HCT116 (cell line): ENCODE measurements around the gene TOMM40. TPM values are rescaled to one million over a fixed set of nuclear protein-coding genes. Genes with fewer than 3 reads are reported as not detected.

Source experiments
- ATAC-seq: fragments of 200-7000 bp; cut with Tn5 transposase; 2 replicates; pipeline ENCODE4 v1.9.1; 2020; ENCODE audit warnings: mild to moderate bottlenecking, moderate library complexity
- BruUV-seq: library from RNA; stranded (reverse); fragments of 400-500 nt; replicated peaks from 2 replicates; lab custom pipeline; 2021; lab: Mats Ljungman, UMichigan
- CTCF ChIA-PET: fragments of 300-600 bp; sonication (Branson Sonifier 250); formaldehyde crosslinking; loops from one replicate; lab custom pipeline; 2021; ENCODE audit warnings: antibody characterized with exemption; lab: Charles Lee
- POLR2A ChIA-PET: fragments of 300-600, 350-600 bp; sonication (Branson Sonifier 250); formaldehyde crosslinking; loops from one replicate; lab custom pipeline; 2021; ENCODE audit warnings: antibody characterized with exemption; lab: Charles Lee
- RAD21 ChIA-PET, 2 experiments: fragments of 300-600 bp; sonication (Branson Sonifier 250); formaldehyde crosslinking; loops; one replicate each; lab custom pipeline; 2023; ENCODE audit warnings: low total read pairs in 2 of 2; ENCODE audit not compliant: uncharacterized antibody in 2 of 2, unreplicated experiment in 2 of 2, low non-redundant PET in 1 of 2; lab: Charles Lee
- DNase-seq: peaks from one replicate; pipeline ENCODE4 v3.0.0-alpha.2; 2010; ENCODE audit warnings: low read depth, low spot score
- H2AFZ ChIP-seq: fragments of 200-600 bp; shearing (Covaris generic), sonication (generic); 2 replicates; pipeline ENCODE4 v1.6.1; 2017; ENCODE audit warnings: low read depth, mixed run types, mixed read lengths, antibody characterized with exemption, low read length; ENCODE audit not compliant: poor library complexity, severe bottlenecking
- H3K27ac ChIP-seq: 2 replicates; pipeline ENCODE4 v1.5.1; 2012; ENCODE audit warnings: low read depth, low read length
- H3K27me3 ChIP-seq: fragments of 200-600 bp; sonication (generic); 2 replicates; pipeline ENCODE4 v1.6.1; 2016; ENCODE audit warnings: mixed run types, low read length, mixed read lengths; ENCODE audit not compliant: insufficient read depth
- H3K36me3 ChIP-seq, 2 experiments: fragments of 200-500 bp in 1 of 2; fragments of 200-600 bp in 1 of 2; sonication (Bioruptor generic) in 1 of 2; sonication (generic) in 1 of 2; 2 replicates each; pipeline versions ENCODE4 v1.5.1 to v1.6.1; 2014 to 2016; ENCODE audit warnings: low read length in 2 of 2, inconsistent platforms in 1 of 2, mixed read lengths in 1 of 2, mixed run types in 1 of 2; ENCODE audit not compliant: insufficient read depth in 2 of 2, control insufficient read depth in 1 of 2
- H3K4me1 ChIP-seq, 2 experiments: fragments of 200-600 bp in 1 of 2; sonication (generic) in 1 of 2; 2 replicates each; pipeline versions ENCODE4 v1.5.1 to v1.6.1; 2012 to 2017; ENCODE audit warnings: low read length in 2 of 2, inconsistent platforms in 1 of 2, mild to moderate bottlenecking in 1 of 2, mixed read lengths in 1 of 2, mixed run types in 1 of 2, moderate library complexity in 1 of 2; ENCODE audit not compliant: insufficient read depth in 2 of 2, control insufficient read depth in 1 of 2
- H3K4me2 ChIP-seq: fragments of 200-600 bp; sonication (generic); 2 replicates; pipeline ENCODE4 v1.6.1; 2017; ENCODE audit warnings: mixed run types, low read length, mixed read lengths
- H3K4me3 ChIP-seq, 2 experiments: fragments of 200-600 bp in 1 of 2; sonication (generic) in 1 of 2; replicated peaks in 1 of 2; 2 replicates each; pipeline ENCODE4 v1.5.1; 2011 to 2016; ENCODE audit warnings: low read length in 2 of 2, control low read depth in 1 of 2, low read depth in 1 of 2, mild to moderate bottlenecking in 1 of 2, mixed read lengths in 1 of 2, mixed run types in 1 of 2
- H3K79me2 ChIP-seq: fragments of 200-600 bp; sonication (generic); 2 replicates; pipeline ENCODE4 v1.6.1; 2017; ENCODE audit warnings: mild to moderate bottlenecking, mixed run types, low read length, moderate library complexity, mixed read lengths; ENCODE audit not compliant: insufficient read depth
- H3K9ac ChIP-seq: fragments of 200-600 bp; sonication (generic); 2 replicates; pipeline ENCODE4 v1.6.1; 2016; ENCODE audit warnings: low read length, mixed read lengths
- H3K9me2 ChIP-seq: fragments of 200-600 bp; sonication (generic), shearing (Covaris generic); 2 replicates; pipeline ENCODE4 v1.6.1; 2017; ENCODE audit warnings: mixed run types, mild to moderate bottlenecking, moderate library complexity; ENCODE audit not compliant: insufficient read depth
- H3K9me3 ChIP-seq, 2 experiments: fragments of 200-500 bp in 1 of 2; fragments of 200-600 bp in 1 of 2; sonication (Bioruptor generic) in 1 of 2; sonication (generic) in 1 of 2; 2 replicates each; pipeline ENCODE4 v1.6.1; 2014 to 2017; ENCODE audit warnings: low read length in 2 of 2, mixed read lengths in 2 of 2, inconsistent platforms in 1 of 2, low read depth in 1 of 2, mild to moderate bottlenecking in 1 of 2, mixed run types in 1 of 2, moderate library complexity in 1 of 2; ENCODE audit not compliant: control insufficient read depth in 1 of 2, insufficient read depth in 1 of 2
- H4K20me1 ChIP-seq: fragments of 200-600 bp; sonication (generic), shearing (Covaris generic); 2 replicates; pipeline ENCODE4 v1.6.1; 2017; ENCODE audit warnings: mixed run types, mild to moderate bottlenecking, moderate library complexity; ENCODE audit not compliant: insufficient read depth
- CBX3 ChIP-seq: IDR thresholded peaks from 2 replicates; pipeline ENCODE4 v1.6.1; 2012; ENCODE audit warnings: low read depth
- ELF1 ChIP-seq: IDR thresholded peaks from 2 replicates; pipeline ENCODE4 v1.6.1; 2012; ENCODE audit warnings: low read depth, borderline replicate concordance
- POLR2AphosphoS5 ChIP-seq: IDR thresholded peaks from 2 replicates; pipeline ENCODE4 v1.6.1; 2011; ENCODE audit warnings: mild to moderate bottlenecking, low read depth, low read length, moderate library complexity
- RAD21 ChIP-seq: IDR thresholded peaks from 2 replicates; pipeline ENCODE4 v1.6.1; 2012; ENCODE audit warnings: low read depth, mild to moderate bottlenecking
- ZFX ChIP-seq: fragments of 450-650 bp; IDR thresholded peaks from 2 replicates; pipeline ENCODE4 v1.6.1; 2017
- intact Hi-C: fragments of 100-400 bp; cut with micrococcal nuclease; formaldehyde crosslinking; loops from 2 replicates; pipeline ENCODE4 v1.10.0; 2022
- total RNA-seq: library from RNA; stranded (reverse); gene quantifications from one replicate; pipeline ENCODE4 v1.2.1, GENCODE V29; 2021; ENCODE audit not compliant: unreplicated experiment

Gene TOMM40
- total RNA-seq, 1 experiment from 2014 or later: 178 TPM

DNA sequence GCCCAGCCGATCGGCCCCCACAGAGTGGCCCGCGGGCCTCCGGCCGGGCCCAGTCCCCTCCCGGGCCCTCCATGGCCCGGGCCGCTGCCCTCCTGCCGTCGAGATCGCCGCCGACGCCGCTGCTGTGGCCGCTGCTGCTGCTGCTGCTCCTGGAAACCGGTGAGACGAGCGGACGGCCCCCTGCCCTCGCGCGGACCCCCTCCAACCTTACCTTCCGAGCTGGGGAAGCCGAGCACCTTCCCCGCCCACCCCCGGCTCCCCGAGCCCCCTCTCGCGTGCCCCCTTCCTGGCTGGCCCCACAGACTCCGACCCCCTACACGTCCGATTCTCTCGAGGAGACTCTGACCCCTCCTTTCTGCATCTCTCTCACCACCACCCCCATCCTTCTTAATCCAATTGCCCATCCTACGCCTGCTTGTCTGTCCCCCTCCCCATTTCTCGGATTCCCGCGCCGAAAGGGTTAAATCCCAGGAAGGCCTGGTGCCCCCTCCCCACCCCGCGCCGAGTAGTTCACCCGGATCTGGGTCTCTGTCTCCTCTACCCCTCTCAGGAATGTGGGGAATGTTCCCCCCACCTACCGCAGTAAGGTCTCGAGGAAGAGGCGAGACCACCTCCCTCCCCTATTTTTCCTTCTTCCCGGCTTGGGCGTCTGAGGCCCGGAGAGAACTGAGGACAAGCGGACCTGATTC, 44.5 kb upstream of the TOMM40 start:
- intact Hi-C loops: loop anchor here (5.0 to 10.0 kb wide), 2 partner anchors 106 to 162 kb away; no protein-coding TSS in a partner anchor
- no peaks in the 10 kb centered on the region for H3K9me2 ChIP-seq
- H3K4me1 ChIP-seq: peaks cover 22 to 65% of the 10 kb centered on the region in 2 experiments
- ATAC-seq (peak; percentile 3), DNase-seq (no peak)
- peak overlapping the region; percentile 97 for H3K4me2 ChIP-seq
- BruUV-seq: no TSS peak
- ChIA-PET POLR2A (interaction anchor here (1.4 kb wide), 1 partner anchor 44 kb away, joined by 5 read pairs; the partner anchor contains the start of gene TOMM40), RAD21 (interaction anchor here (0.7 to 0.9 kb wide), 3 partner anchors 40 to 76 kb away, joined by 3 read pairs; no protein-coding TSS in a partner anchor), CTCF (interaction anchor here (1.0 to 1.5 kb wide), 6 partner anchors 11 to 210 kb away, joined by 3 to 18 read pairs (median 6); no protein-coding TSS in a partner anchor)
- no peaks in the 10 kb centered on the region; a peak in 1 of 4 replicates for H3K36me3 ChIP-seq
- H2AFZ ChIP-seq: no peak overlapping the region
- H3K9ac ChIP-seq: peak overlapping the region; percentile 93
- peaks cover 55% of the 10 kb centered on the region for H3K79me2 ChIP-seq
- H3K4me3 ChIP-seq: peak overlapping the region; percentile 98 to 99
- no peaks in the 10 kb centered on the region for H4K20me1 ChIP-seq
- H3K9me3 ChIP-seq: no peaks in the 10 kb centered on the region
- no peaks in the 10 kb centered on the region for H3K27me3 ChIP-seq
- TF ChIP-seq RAD21 (no peak), ZFX (peak; percentile 66; the same call in 1 of the 2 replicates)
- peak overlapping the region; percentile 92 for H3K27ac ChIP-seq

DNA sequence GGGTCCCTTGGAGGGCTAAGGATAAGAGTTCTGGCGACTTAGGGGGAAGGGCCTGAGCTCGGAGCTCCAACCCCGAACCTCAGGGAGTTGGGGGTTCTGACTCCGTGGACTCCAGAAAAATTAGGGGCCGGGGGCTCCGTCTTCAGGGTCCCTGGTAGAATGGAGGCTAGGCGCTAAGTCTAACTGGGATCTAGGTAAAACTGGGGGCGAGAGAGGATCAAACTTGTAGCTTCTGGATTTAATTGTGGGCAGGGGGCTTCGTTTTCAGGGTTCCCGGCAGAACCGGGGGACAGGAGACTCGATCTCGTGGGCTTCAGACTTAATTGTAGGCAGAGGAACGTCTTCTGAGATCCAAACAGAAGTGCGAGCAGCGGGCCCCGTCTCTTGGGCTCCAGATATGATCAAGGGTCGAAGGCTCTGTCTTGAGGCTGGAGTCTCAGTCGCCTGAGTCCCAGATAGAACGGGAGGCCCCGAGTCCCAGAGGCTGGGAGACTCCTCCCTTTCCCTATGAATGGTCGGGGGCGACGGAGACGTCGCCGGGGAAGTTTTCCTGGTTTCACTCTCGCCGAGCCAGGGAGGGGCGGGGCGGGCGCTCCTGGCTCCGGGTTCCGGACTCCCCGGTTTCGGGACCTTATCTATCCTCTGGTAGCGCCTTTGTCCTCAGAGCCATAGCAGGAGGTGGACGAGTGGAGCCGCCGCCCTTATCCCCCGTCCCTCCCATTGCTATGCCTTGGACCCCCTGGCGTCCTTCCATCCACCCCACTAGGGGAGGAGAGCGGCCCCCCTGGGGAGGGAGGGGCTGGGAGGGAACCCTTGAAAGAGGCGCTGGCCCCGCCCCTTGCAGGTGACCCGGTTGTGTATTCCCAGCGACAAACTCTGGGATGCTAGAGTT, 43.7 kb upstream of the TOMM40 start:
- no peaks in the 10 kb centered on the region for H3K9me3 ChIP-seq
- TF ChIP-seq ELF1 (no peak), POLR2AphosphoS5 (peak; percentile 60), CBX3 (no peak)
- ChIA-PET POLR2A (interaction anchor here (1.0 kb wide), 1 partner anchor 43 kb away, joined by 4 read pairs; the partner anchor contains the start of gene TOMM40), RAD21 (no interaction called here), CTCF (no interaction called here)
- DNase-seq: peak; percentile 8
- peak overlapping the region; percentile 98 to 99 for H3K4me3 ChIP-seq
- H3K4me1 ChIP-seq: peaks cover 20 to 57% of the 10 kb centered on the region in 2 experiments
- H3K79me2 ChIP-seq: peaks cover 61% of the 10 kb centered on the region
- peak overlapping the region; percentile 93 for H3K9ac ChIP-seq
- no peak overlapping the region for H2AFZ ChIP-seq
- no peaks in the 10 kb centered on the region for H3K27me3 ChIP-seq
- ATAC-seq: peak; percentile 10
- no peaks in the 10 kb centered on the region for H4K20me1 ChIP-seq
- TSS peak; percentile 62 for BruUV-seq
- H3K4me2 ChIP-seq: peak overlapping the region; percentile 97
- H3K36me3 ChIP-seq: no peaks in the 10 kb centered on the region; a peak in 1 of 4 replicates
- intact Hi-C loops: loop anchor here (5.0 to 10.0 kb wide), 2 partner anchors 105 to 163 kb away; no protein-coding TSS in a partner anchor
- H3K9me2 ChIP-seq: no peaks in the 10 kb centered on the region
- H3K27ac ChIP-seq: peak overlapping the region; percentile 92
